ENCODE results near the gene DENND6B. TPM values are rescaled to one million over a fixed set of nuclear protein-coding genes. Genes with fewer than 3 reads are reported as not detected.

Gene DENND6B
- total and polyA plus RNA-seq, 2 donors (not counting 1 experiment from before 2014, with no cell fraction given): 2.8 to 10.3 TPM

GRCh38 chr22:50309601-50309991, 17.2 kb downstream of the DENND6B start:
- Histone ChIP-seq H4K20me1 (ENCODE audit: control insufficient read depth, insufficient read depth, low read length, poor library complexity, severe bottlenecking) (no peaks in the 10 kb centered on the region), H3K27me3 (replicated peaks in 1 of 4; ENCODE audit: control extremely low read depth in 1 of 4, control insufficient read depth in 3 of 4, insufficient read depth in 4 of 4, low read length in 3 of 4) (peaks cover 0 to 28% (median 7%) of the 10 kb centered on the region in 4 experiments), H3K4me2 (replicated peaks; ENCODE audit: low read depth, low read length, poor library complexity, severe bottlenecking) (peak overlapping the region; percentile 48), H3K4me3 (ENCODE audit: control extremely low read depth in 1 of 5, extremely low read depth in 1 of 5, insufficient read depth in 1 of 5, low read depth in 2 of 5, low read length in 4 of 5) (no peak overlapping the region), H3K27ac (ENCODE audit: low read length in 2 of 2) (no peak overlapping the region), H3K9me3 (ENCODE audit: control extremely low read depth in 1 of 3, control insufficient read depth in 2 of 3, insufficient read depth in 1 of 3, low read length in 2 of 3) (peaks cover 0 to 6% (median 0%) of the 10 kb centered on the region in 3 donors), H3K79me2 (ENCODE audit: control insufficient read depth, insufficient read depth, low read length) (no peaks in the 10 kb centered on the region), H3K9ac (ENCODE audit: low read length) (no peak overlapping the region), H3K4me1 (ENCODE audit: control insufficient read depth in 2 of 2, insufficient read depth in 2 of 2, low read length in 2 of 2) (peaks cover 52 to 70% of the 10 kb centered on the region in 2 donors), H3K36me3 (replicated peaks in 1 of 2; ENCODE audit: control extremely low read depth in 1 of 2, control insufficient read depth in 1 of 2, extremely low read depth in 1 of 2, insufficient read depth in 2 of 2, low read length in 1 of 2) (no peaks in the 10 kb centered on the region), H2AFZ (ENCODE audit: insufficient read depth, low read depth, low read length, poor library complexity, severe bottlenecking) (no peak overlapping the region)
- H3K9me3 Mint-ChIP-seq (ENCODE audit: insufficient read depth): no peaks in the 10 kb centered on the region
- intact Hi-C loops (cut with micrococcal nuclease): no loop called here
- DNase-seq (no peak), ATAC-seq (ENCODE audit: low read depth) (no peak)
- peaks cover 5% of the 10 kb centered on the region for H3K27me3 Mint-ChIP-seq
- ChIA-PET POLR2A (interaction anchor here (0.7 kb wide), 1 partner anchor 466 kb away, joined by 5 read pairs; no protein-coding TSS in a partner anchor), CTCF (interaction anchor here (1.2 kb wide), 1 partner anchor 15 kb away, joined by 4 read pairs; no protein-coding TSS in a partner anchor)
- no peak overlapping the region for H3K4me3 Mint-ChIP-seq
- WGBS (ENCODE audit: insufficient coverage): 28% methylated on average over 7 of the region's 7 CpGs
- H3K27ac Mint-ChIP-seq: no peak overlapping the region
- no peak for TF ChIP-seq CTCF (IDR thresholded peaks at IDR 0.05)
- H3K4me1 Mint-ChIP-seq: peaks cover 31% of the 10 kb centered on the region

- Mint-ChIP-seq H3K4me3 (peak overlapping the region; percentile 78), H3K27ac (peak overlapping the region; percentile 87)
- intact Hi-C loops (cut with micrococcal nuclease): no loop called here
Measured at GRCh38 chr22:50308986-50309600, 17.7 kb downstream of the DENND6B start.

More at GRCh38 chr22:50308986-50309600, 17.7 kb downstream of the DENND6B start:
- ATAC-seq (ENCODE audit: low read depth) (no peak), DNase-seq (no peak)
- peaks cover 0 to 28% (median 7%) of the 10 kb centered on the region in 4 experiments for H3K27me3 ChIP-seq (replicated peaks in 1 of 4; ENCODE audit: control extremely low read depth in 1 of 4, control insufficient read depth in 3 of 4, insufficient read depth in 4 of 4, low read length in 3 of 4)
- CTCF ChIA-PET: interaction anchor here (1.2 kb wide), 1 partner anchor 15 kb away, joined by 4 read pairs; no protein-coding TSS in a partner anchor
- TF ChIP-seq CTCF (IDR thresholded peaks at IDR 0.05) (no peak), EZH2 (IDR thresholded peaks at IDR 0.05; ENCODE audit: borderline replicate concordance, insufficient read depth, low read depth, low read length, poor library complexity, severe bottlenecking) (no peak)
- H3K4me2 ChIP-seq (replicated peaks; ENCODE audit: low read depth, low read length, poor library complexity, severe bottlenecking): peak overlapping the region; percentile 48
- no peaks in the 10 kb centered on the region for H4K20me1 ChIP-seq (ENCODE audit: control insufficient read depth, insufficient read depth, low read length, poor library complexity, severe bottlenecking)
- no peak overlapping the region for H3K27ac ChIP-seq (ENCODE audit: low read length in 2 of 2)
- no peak overlapping the region for H3K4me3 ChIP-seq (ENCODE audit: control extremely low read depth in 1 of 5, extremely low read depth in 1 of 5, insufficient read depth in 1 of 5, low read depth in 2 of 5, low read length in 4 of 5)
- no peaks in the 10 kb centered on the region for H3K36me3 ChIP-seq (replicated peaks in 1 of 2; ENCODE audit: control extremely low read depth in 1 of 2, control insufficient read depth in 1 of 2, extremely low read depth in 1 of 2, insufficient read depth in 2 of 2, low read length in 1 of 2)
- H3K79me2 ChIP-seq (ENCODE audit: control insufficient read depth, insufficient read depth, low read length): no peaks in the 10 kb centered on the region
- no peak overlapping the region for H3K9ac ChIP-seq (ENCODE audit: low read length)
- Mint-ChIP-seq H3K9me3 (ENCODE audit: insufficient read depth) (no peaks in the 10 kb centered on the region), H3K27me3 (peaks cover 5% of the 10 kb centered on the region), H3K4me1 (peaks cover 31% of the 10 kb centered on the region)
- H3K4me1 ChIP-seq (ENCODE audit: control insufficient read depth in 2 of 2, insufficient read depth in 2 of 2, low read length in 2 of 2): peaks cover 53 to 70% of the 10 kb centered on the region in 2 donors
- 42% methylated on average over 7 of the region's 9 CpGs for WGBS (ENCODE audit: insufficient coverage)
- no peak overlapping the region for H2AFZ ChIP-seq (ENCODE audit: insufficient read depth, low read depth, low read length, poor library complexity, severe bottlenecking)
- peaks cover 0 to 6% (median 0%) of the 10 kb centered on the region in 3 donors for H3K9me3 ChIP-seq (ENCODE audit: control extremely low read depth in 1 of 3, control insufficient read depth in 2 of 3, insufficient read depth in 1 of 3, low read length in 2 of 3)
- POLR2A ChIA-PET: interaction anchor here (0.7 kb wide), 1 partner anchor 466 kb away, joined by 5 read pairs; no protein-coding TSS in a partner anchor
